Right renal cortex interstitium (tissue), 3 donors: ENCODE measurements around the gene BRI3BP. TPM values are rescaled to one million over a fixed set of nuclear protein-coding genes. Genes with fewer than 3 reads are reported as not detected.
"Not testable (repeated sequence)": the region's sequence is repeated elsewhere in the genome, so short reads cannot be mapped to it uniquely, and the experiment has no call there.

ENCODE experiments used
- DNase-seq, 3 donors: peaks; one replicate each; pipeline ENCODE4 v3.0.0-alpha.2; 2013; ENCODE audit warnings: low read depth in 3 of 3, low spot score in 2 of 3
- polyA plus RNA-seq, 3 donors: library from polyadenylated mRNA; unstranded; fragments of 120-200 nt; gene quantifications; one replicate each; pipeline ENCODE4 v1.2.1, GENCODE V29; 2013; ENCODE audit not compliant: insufficient read length in 3 of 3

Gene BRI3BP
- polyA plus RNA-seq, 3 donors, result 10.7 to 11.9 (median 10.8) TPM

- DNase-seq, result no peak
Observed at GRCh38 chr12:125018356-125018755, 24.9 kb downstream of the BRI3BP start.

- DNase-seq, result no peak
Observed at GRCh38 chr12:125021096-125021495, 27.7 kb downstream of the BRI3BP start.

GRCh38 chr12:125021771-125022170, 28.3 kb downstream of the BRI3BP start:
- no peak for DNase-seq

GRCh38 chr12:125023065-125023464, 29.6 kb downstream of the BRI3BP start:
- no peak for DNase-seq

GRCh38 chr12:125024949-125025563, 31.6 kb downstream of the BRI3BP start:
- DNase-seq, result no peak

DNA sequence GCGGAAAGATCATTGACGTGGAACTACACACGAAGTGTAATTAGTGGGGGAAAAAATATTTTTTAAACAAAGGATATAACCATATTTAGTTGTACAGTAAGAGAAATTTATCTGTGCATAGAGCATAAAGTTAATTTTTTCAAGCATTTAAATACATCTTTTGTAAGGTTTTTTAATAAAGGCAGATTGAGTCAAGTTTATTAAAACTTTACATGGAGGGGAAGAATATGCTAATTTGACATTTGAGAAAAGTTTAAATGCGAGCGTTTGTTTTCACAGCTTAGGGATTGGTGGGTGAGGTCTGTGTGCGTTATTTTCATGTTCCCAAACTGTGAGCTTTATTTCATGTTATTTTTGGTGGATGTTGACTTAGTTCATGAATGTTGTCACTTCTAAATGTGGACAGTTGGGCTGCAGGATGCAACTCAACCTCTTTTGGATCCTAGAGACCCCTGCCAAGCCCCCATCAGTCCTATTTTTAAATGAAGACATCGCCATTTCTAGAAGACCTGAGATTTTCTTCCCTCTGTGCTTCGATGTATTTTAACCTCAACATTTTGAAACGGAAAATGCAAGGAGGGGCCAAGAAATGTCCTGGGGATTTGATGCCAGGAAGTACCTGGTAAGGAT, 32.3 kb downstream of the BRI3BP start:
- no peak for DNase-seq

DNA sequence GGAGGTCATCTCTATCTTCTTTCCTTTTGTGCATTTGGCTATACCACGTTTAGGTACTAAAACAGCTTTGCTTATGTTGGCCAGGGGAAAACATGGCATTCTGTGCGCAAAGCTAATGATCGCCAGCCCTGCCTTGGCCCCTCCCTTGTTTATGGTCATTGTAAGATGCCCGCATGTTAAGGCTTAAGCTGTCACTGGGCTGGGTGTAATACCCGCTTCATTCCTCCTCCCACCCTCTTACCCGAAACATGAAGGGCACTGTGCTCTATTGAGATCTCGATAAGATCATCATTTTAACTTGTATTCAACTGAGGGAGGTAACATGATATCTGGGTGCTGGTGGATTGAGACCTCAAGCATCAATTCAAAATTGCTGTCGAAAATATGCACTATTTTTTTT, 34.7 kb downstream of the BRI3BP start:
- DNase-seq, result no peak

DNA sequence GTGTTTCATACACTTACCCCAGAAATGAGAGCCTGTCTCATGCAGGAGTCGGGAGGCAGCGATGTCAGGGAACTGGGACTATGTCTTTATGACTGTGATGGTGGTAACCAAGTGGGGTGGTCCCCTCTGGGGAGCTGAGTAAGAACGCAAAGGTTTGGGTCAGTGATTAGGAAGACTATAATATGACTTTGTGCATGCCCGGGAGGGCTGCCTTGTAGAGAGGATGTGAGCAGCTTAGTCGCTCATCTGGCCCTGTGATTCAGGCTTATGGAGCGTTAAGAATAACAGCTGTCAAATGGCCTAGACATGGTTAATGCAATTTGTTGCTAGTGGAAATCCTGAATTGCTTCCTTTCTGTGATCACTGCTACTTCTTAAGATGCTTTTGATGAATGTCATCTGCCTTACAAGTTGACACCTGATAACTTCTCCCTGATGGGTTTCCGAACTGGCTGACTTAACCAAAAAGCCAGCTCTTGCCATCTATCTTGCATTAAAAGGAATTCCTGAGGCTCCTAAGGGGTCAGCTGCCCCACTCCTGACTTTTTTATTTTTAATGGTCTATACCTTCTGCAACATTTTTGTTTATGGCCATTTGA, 36.4 kb downstream of the BRI3BP start:
- no peak for DNase-seq

DNA sequence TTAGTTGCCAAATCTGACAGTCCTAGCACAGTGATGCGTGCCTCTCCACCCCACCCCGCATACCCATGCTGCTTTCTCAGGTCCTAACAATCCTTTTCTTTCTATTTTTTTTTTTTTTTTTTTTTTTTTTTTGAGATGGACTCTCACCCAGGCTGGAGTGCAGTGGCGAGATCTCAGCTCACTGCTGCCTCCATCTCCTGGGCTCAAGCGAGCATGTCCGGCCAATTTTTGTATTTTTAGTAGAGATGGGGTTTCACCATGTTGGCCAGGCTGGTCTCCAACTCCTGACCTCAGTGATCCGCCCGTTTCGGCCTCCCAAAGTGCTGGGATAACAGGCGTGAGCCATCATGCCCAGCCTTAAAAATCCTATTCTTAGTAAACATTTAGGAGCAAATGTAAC, 38.0 kb downstream of the BRI3BP start:
- DNase-seq, result not testable (repeated sequence)

GRCh38 chr12:125032466-125033152, 39.2 kb downstream of the BRI3BP start:
- DNase-seq, result no peak

- no peak for DNase-seq
Observed at GRCh38 chr12:125033288-125033687, 39.8 kb downstream of the BRI3BP start.

DNA sequence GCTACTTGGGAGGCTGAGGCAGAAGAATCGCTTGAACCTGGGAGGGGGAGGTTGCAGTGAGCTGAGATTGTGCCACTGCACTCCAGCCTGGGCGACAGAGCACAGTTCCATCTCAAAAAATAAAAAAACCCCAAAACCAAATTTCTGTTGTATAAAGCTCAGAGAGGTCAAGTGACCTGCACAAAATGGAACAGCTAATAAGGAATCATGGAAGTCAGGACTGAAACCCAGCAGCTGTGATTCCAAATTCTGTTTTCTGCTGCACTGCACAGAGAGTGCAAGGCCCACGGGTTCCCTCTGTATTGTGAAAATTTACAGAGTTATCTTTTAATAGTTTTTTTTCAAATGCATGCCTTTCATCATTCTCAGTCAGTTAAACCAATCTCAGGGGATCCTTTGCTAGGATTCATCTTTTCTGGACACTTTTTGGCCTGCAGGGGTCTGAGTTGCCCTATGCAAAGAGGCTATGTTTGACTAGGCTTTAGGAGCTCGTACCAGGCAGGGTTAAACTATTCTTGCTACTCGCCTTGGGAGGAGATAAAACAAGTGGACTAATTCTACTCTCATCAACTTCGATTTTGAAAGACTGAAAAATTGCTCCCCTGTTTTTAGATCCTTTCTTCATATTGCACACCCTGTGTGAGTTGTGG, 45.7 kb downstream of the BRI3BP start:
- DNase-seq, result no peak

DNA sequence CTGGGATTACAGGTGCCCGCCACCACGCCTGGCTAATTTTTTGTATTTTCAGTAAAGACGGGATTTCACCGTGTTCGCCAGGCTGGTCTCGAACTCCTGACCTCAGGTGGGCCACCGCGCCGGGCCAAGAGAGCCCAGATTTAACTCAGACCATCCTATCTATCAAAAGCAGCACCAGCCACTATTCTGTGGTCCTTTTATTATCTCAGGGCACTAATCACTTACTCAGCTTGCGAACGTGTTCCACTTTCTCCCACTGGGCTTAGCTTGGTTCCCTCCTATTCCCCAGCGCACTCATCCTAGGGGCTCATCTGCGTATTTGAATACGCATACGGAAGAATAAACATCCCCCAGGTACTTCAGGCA, 55.6 kb downstream of the BRI3BP start:
- DNase-seq, result no peak

- no peak for DNase-seq
Observed at GRCh38 chr12:125050446-125050845, 57.0 kb downstream of the BRI3BP start.

- DNase-seq, result no peak
Observed at GRCh38 chr12:125050868-125051267, 57.4 kb downstream of the BRI3BP start.

DNA sequence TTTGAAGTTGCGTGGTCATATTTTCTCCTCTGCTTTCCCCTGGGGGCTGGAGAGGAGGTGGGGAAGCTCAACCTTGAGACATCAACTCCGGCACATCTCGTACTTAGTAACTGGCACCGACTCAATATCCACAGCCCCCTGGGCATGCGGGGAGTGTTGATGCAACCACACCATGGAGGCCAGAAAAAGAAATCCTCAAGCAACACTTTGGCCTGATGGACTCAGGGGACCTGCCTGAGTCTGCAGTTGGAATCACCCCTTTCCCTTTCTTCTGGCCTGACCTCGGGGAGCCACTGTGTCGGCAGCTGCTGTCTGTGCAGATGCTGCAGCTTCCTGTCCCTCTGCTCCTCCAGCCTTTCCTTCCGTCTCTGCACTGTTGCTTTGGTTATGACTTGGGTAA, 60.4 kb downstream of the BRI3BP start:
- no peak for DNase-seq

GRCh38 chr12:125055591-125055990, 62.1 kb downstream of the BRI3BP start:
- DNase-seq, result no peak

DNA sequence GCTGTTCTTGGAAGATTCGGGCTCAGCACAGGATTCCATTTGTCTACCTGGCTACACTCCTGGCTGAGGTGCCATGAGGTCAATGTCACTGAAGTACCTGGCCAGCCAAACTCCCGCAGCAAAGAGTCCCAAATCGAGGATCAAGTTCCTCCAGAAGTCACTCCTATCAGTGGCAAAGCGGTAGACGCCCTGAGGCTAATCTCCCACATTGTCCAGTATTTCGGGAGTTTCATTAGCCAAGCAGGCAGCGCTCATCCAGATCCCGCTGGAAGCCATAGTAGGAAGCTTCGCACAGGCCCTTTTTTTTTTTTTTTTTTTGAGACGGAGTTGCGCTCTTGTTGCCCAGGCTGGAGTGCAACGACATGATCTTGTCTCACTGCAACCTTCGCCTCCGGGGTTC, 62.9 kb downstream of the BRI3BP start:
- DNase-seq, result no peak

DNA sequence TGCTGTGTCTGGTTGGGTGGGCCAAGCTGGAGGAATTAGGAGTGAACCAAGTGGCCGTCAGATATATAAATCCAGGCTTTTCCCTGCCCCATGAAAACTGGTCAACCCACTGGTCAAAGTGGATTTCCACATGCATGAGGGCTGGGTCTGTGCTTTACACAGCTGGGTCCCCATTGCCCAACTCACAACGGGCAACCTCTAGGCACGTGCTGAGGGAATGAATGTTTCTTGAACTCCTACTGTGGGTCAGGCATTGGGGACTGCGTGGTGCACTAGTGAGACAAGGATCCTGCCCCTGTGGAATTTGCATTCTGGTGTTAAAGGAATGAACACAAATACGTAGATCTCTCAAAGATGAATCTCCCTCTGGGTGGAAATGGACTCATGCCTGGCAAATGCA, 64.3 kb downstream of the BRI3BP start:
- no peak for DNase-seq

DNA sequence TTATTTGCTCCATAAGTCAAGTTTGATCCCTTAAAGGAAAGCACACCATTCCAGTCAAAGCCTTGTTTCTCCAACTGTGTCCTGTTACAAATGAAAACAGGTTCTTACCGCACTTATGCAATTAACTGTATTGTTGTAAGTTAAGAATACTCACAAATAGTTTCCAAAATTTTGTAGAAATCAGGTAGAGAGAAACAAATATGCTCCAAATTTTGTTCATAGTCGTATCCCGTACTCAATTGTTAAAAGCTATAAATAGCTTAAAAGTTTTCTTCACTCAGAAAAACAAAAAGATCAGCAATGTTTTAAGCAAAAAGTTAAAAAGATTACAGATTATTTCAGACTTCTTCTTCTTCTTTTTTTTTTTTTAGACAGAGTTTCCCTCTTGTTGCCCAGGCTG, 67.8 kb downstream of the BRI3BP start:
- no peak for DNase-seq

- DNase-seq, result not testable (repeated sequence)
Observed at GRCh38 chr12:125063522-125063921, 70.1 kb downstream of the BRI3BP start.
